Measurements from ENCODE around the gene TCERG1L.

TCERG1L gene

DNA sequence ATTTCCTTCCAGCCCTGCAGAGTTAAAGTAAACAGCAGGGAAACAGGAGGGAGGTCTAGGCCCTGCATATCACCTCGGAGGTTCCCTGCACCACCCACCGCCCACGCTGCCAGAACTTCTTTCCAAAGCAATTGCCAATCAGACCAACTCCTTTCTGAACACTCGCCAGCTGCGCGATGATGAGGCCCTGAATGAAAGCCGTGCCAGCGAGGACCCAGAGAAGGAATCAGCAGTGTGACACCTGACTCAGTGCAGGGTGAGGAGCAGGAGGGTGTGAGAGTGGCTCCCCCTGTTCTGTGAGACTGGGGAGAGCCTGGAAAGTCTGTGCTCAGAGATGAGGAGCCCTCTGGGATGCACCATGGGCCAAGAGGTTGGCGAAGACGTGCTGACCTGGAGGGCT, 3.3 kb upstream of the TCERG1L start:
- no peak for DNase-seq

GRCh38 chr10:131314148-131314547, 2.6 kb upstream of the TCERG1L start:
- no peak for DNase-seq

DNA sequence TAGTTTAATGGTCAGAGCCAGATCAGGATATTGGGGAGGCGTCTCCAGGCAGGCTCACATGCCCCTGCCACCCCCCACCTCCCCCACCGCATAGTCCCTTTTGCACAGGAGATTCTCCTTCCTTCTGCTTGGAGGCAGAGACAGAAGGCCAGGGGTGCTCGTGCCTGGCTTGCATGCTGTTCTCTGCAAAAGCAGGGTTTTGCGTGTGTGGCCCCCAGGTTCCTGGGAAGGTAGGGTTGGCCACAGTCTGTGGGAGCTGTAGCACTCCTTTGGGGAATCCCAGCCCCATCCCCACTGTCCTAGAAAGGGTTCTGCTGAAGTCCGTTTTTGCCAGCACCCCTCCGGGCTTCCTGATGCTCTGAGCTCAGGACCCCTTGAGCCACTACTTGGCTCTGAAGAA, 1.9 kb upstream of the TCERG1L start:
- DNase-seq = no peak

GRCh38 chr10:131312478-131312836, 936 bp upstream of the TCERG1L start:
- no peak for DNase-seq

DNA sequence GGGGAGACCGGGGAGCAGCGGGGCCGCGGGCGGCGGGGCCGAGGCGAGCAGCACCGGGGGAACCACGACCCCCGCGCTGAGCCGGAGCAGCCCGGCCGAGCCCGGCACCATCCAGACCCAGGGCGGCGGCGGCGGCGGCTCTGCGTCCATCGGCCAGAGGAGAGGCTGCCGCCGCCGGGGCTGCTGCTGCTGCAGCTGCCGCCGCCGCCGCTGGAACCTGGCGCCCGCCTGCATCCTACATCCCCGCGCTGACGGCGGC, 190 bp downstream of the TCERG1L start:
- no peak for DNase-seq

DNA sequence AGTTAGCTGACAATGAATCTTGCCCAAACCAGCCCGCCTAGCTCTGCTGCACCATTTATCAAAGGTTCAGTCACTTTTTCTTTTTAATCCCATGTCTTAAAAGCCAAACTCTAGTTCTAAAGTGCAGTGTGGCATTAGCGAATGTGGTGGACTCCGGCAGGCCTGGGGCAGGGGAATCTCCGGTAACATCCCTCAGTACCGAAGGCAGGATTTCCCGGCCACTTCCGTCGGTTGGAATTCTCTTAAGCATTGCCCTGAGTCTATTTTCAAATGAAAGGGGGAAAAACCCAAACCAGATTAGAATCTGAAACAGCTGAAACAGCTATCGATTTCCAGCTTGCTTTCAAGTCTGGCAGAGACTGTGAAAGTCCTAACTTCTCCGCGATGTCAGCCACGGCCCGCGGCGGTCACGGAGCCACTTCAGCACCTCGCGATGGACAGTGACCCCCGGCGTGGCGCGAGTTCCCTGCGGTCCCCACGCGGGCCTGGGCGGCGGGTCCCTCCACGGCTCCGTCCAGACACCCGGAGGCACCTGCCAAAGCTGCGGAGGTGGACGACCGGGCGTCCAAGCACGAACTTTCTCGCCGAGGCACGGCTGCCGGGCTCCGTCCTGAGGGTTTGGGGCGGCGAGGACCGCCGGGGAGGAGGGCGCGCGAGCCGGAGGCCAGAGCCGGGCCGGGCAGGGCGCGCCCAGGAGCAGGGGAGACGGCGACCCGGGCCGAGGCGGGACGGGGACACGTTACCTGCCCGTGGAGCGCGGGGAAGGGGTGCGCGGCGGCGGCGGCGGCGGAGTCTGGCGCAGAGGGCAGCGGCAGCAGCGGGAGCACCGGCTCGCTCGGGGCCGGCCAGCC, 745 bp downstream of the TCERG1L start:
- no peak for DNase-seq

GRCh38 chr10:131310142-131310541, 1.4 kb downstream of the TCERG1L start:
- DNase-seq = no peak

DNA sequence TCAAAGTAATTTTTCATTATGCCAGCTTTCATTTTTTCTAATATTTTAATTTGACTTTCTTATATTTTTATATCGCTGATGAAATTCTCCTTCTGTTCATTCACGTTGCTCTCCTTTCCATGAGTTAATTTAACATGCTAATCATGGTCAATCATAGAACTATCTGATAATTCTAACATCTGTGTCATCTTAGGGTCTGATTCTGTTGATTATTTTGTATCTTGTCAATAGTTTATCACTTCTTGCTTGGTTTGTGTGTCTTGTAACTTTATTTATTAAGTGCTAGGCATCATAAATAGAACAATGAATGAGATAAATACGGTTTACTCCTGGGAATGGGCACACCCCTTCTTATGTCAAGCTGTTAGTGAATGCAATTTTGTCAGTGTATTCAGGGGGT, 11.0 kb downstream of the TCERG1L start:
- DNase-seq = no peak

DNA sequence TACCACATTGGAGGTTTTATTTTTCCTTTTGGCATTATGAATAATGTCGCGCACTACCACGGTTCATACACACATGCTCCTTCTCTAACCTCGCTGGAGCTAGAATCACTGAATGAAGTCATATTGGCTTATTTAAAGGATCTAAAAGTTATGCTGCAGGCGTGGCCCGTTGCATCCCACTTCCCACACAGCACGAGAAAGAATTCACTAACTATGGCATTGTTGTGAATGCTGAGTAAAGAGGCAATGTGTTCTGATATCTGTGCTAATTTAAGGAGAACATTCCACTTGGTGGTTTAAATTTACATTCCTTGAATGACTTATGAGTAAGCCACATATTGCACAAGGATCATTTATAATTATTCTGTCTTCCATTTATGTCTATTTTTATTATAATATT, 20.7 kb downstream of the TCERG1L start:
- no peak for DNase-seq

- DNase-seq = no peak
These were observed 22.9 kb downstream of the TCERG1L start for GRCh38 chr10:131288648-131289047.

- DNase-seq = no peak
These were observed 28.6 kb downstream of the TCERG1L start for GRCh38 chr10:131282961-131283360.

DNA sequence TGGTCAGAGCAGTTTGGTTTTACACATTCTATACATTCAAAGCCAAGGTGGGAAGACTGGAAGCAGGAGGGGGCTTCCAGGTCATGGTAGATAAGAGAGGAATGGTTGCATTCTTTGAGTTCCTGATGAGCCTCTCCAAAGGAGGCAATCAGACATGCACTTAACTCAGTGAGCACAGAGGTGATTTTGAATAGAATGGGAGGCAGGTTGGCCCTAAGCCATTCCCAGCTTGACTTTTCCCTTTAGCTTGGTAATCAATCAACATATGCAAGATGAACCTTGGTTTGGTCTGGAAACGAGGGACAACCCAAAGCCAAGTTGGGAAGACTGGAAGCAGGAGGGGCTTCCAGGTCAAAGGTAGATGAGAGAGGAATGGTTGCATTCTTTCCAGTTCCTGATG, 31.4 kb downstream of the TCERG1L start:
- no peak for DNase-seq

DNA sequence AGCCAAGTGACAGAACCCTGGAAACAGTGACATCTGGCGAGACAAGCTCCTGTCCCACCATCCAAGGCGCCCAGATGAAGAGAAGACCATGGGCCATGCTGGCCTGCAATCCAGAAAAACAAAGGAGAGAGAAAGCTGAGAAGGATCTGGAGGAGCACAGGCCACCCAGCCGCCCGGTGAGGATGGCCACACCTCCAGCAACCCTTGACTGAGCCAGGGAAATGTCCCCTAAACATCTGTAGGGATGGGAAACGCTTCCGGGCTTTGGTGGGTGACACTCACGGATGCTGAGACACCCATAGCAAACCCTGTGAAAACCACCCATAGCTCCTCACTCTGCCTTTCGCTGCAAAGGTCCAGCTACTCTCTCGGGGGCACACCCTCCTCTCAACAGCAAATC, 32.0 kb downstream of the TCERG1L start:
- no peak for DNase-seq

DNA sequence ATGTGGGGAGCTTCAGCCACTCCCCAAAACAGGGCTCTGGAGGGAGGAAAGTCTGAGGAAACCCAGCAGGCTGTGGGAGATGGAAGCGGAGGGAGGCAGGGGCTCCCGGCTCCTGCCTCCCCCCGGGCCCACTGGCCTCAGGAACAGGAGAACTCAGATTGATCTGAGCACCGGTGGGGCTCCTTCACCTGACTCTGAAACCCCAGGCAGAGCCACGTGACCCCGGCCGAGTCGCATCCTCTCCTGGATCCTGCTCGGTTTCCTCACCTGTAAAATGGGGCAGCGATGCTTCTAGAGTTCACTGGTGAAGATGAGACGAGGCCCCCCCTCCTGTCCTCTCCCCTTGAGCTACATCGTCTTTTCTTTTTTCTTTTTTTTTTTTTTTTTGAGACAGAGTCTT, 33.6 kb downstream of the TCERG1L start:
- DNase-seq = no peak

DNA sequence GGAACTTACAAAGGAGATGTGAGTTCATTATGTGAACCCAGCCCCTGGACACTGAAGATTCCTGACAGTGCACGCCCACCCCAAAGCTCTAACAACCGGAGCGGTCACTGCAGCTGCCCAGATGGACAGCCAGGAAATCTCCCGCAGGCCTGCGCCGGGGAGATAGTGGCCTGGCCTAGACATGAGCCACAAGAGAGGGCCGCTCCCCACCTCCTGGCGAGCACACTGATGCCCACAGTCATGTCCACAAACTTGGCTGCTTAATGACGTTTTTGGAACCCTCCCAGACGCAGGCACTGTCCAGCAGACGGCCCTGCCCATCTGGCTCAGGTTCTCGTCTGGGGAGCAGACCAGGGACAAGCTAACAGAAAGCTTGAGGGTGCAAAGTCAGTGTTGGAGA, 34.2 kb downstream of the TCERG1L start:
- DNase-seq = no peak

GRCh38 chr10:131275691-131276090, 35.8 kb downstream of the TCERG1L start:
- no peak for DNase-seq

- DNase-seq = no peak
These were observed 36.6 kb downstream of the TCERG1L start for GRCh38 chr10:131274883-131275282.

GRCh38 chr10:131274133-131274880, 37.2 kb downstream of the TCERG1L start:
- no peak for DNase-seq

- no peak for DNase-seq
These were observed 38.0 kb downstream of the TCERG1L start for GRCh38 chr10:131273476-131273875.

DNA sequence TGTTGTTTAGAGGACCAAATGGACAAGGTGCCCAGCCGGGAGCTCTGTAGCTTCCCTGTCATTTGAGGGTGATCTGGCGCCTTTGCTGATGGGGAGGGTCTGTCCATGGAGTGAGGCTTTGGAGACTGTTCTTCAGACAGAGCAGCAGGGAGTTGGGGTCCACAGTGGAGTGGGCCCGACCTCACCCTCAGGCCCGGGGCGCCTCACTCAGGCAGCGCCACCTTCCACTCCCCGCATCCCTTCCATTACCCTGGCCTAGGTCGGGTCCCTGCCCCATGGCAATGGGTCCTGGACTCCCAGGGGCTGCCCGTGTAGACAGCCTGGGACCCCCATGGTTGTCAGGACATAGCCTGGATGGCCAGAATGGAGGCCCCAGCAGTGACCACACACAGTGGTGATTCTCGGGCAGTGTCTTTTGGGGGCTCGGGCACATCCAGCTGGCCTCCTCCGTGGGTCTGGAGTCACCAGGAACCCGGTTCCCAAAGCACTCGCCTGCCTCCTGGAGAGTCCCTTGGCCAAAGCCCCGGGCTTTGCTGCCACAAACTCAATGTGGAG, 38.5 kb downstream of the TCERG1L start:
- no peak for DNase-seq

GRCh38 chr10:131271966-131272365, 39.6 kb downstream of the TCERG1L start:
- no peak for DNase-seq

- no peak for DNase-seq
These were observed 40.2 kb downstream of the TCERG1L start for GRCh38 chr10:131271195-131271880.

DNA sequence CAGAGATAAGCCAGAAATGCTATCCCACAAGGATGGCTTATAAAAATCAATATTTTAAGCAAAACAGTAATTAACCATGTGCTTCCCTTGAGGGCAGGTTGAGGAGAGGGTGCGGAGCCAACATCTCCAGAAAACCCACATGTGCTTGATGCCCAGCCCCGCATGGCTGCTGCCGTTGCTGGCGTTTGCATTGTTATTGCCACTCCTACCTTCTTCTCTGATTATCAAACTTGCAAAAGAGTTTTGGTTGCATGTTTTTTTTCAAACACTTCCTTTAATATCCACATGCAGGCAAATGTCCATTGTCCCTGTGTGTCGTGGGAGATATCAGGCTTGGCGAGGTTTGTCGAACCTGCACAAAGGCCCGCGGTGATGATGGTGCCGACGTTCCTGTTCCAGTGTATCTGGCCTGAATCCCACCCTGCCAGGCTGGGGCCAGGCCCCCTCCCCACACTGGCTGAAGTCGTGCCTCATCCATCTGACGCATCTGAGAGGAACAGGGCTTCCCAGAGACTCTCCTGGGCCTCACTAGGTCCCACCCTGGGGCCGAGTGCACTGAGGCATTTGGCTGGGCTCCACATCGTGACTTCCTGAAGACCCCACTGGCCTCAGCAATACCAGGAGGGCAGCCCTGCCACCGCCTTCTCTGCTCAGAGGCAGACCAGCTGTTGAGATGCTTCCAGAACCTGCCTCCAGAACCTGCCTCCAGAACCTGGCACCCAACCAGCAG, 40.9 kb downstream of the TCERG1L start:
- DNase-seq = no peak
